Trophoblast cell (in vitro differentiated cells and primary cell): ENCODE measurements around the gene FAM83F.
"Not testable (repeated sequence)": the region's sequence is repeated elsewhere in the genome, so short reads cannot be mapped to it uniquely, and the experiment has no call there.

Experiments
- DNase-seq, 2 donors: peaks; one replicate each; pipeline ENCODE4 v3.0.0-alpha.2; 2016
- H2AFZ ChIP-seq: 2 replicates; pipeline ENCODE4 v1.6.1; 2013; ENCODE audit warnings: low read length, moderate library complexity, mild to moderate bottlenecking; ENCODE audit not compliant: insufficient read depth, poor library complexity
- H2AK5ac ChIP-seq: 2 replicates; pipeline ENCODE4 v1.6.1; 2013; ENCODE audit warnings: mild to moderate bottlenecking, low read length
- H2BK120ac ChIP-seq: 2 replicates; pipeline ENCODE4 v1.6.1; 2013; ENCODE audit warnings: low read length, mild to moderate bottlenecking, moderate library complexity; ENCODE audit not compliant: insufficient read depth, poor library complexity
- H2BK12ac ChIP-seq: 2 replicates; pipeline ENCODE4 v1.6.1; 2013; ENCODE audit warnings: mild to moderate bottlenecking, low read length, moderate library complexity
- H2BK5ac ChIP-seq: 2 replicates; pipeline ENCODE4 v1.6.1; 2013; ENCODE audit warnings: low read length, low read depth, moderate library complexity, mild to moderate bottlenecking; ENCODE audit not compliant: poor library complexity
- H3K14ac ChIP-seq: 2 replicates; pipeline ENCODE4 v1.6.1; 2013; ENCODE audit warnings: mild to moderate bottlenecking, low read length
- H3K18ac ChIP-seq: 2 replicates; pipeline ENCODE4 v1.6.1; 2013; ENCODE audit warnings: mild to moderate bottlenecking, low read length
- H3K23ac ChIP-seq: 2 replicates; pipeline ENCODE4 v1.6.1; 2013; ENCODE audit warnings: low read length
- H3K27ac ChIP-seq: 2 replicates; pipeline ENCODE4 v1.5.1; 2013; ENCODE audit warnings: low read depth, mild to moderate bottlenecking, inconsistent platforms, low read length, moderate library complexity
- H3K27me3 ChIP-seq: 2 replicates; pipeline ENCODE4 v1.6.1; 2013; ENCODE audit warnings: inconsistent platforms, mild to moderate bottlenecking, low read length, moderate library complexity; ENCODE audit not compliant: insufficient read depth
- H3K36me3 ChIP-seq, 2 experiments: 1 replicate in 1 of 2; 2 replicates in 1 of 2; pipeline ENCODE4 v1.6.1; 2013; ENCODE audit warnings: low read length in 2 of 2, mild to moderate bottlenecking in 2 of 2, moderate library complexity in 1 of 2; ENCODE audit not compliant: insufficient read depth in 2 of 2, control insufficient read depth in 1 of 2
- H3K4ac ChIP-seq: 2 replicates; pipeline ENCODE4 v1.6.1; 2013; ENCODE audit warnings: low read depth, mild to moderate bottlenecking, low read length, moderate library complexity
- H3K4me1 ChIP-seq, 2 experiments: 1 replicate in 1 of 2; 2 replicates in 1 of 2; pipeline ENCODE4 v1.6.1; 2013; ENCODE audit warnings: low read length in 2 of 2, mild to moderate bottlenecking in 2 of 2, moderate library complexity in 1 of 2; ENCODE audit not compliant: insufficient read depth in 2 of 2, control insufficient read depth in 1 of 2
- H3K4me2 ChIP-seq: 2 replicates; pipeline ENCODE4 v1.6.1; 2013; ENCODE audit warnings: inconsistent platforms, mild to moderate bottlenecking, low read length, moderate library complexity
- H3K4me3 ChIP-seq: 2 replicates; pipeline ENCODE4 v1.5.1; 2013; ENCODE audit warnings: mild to moderate bottlenecking, low read depth, low read length, inconsistent platforms
- H3K79me1 ChIP-seq: one replicate; pipeline ENCODE4 v1.6.1; 2013; ENCODE audit warnings: low read length
- H3K79me2 ChIP-seq: 2 replicates; pipeline ENCODE4 v1.6.1; 2013; ENCODE audit warnings: low read length, mild to moderate bottlenecking; ENCODE audit not compliant: control insufficient read depth, insufficient read depth, poor library complexity
- H3K9ac ChIP-seq: 2 replicates; pipeline ENCODE4 v1.6.1; 2013; ENCODE audit warnings: mild to moderate bottlenecking, low read length
- H3K9me3 ChIP-seq: 2 replicates; pipeline ENCODE4 v1.6.1; 2013; ENCODE audit warnings: low read depth, mild to moderate bottlenecking, control low read depth, inconsistent platforms, low read length; ENCODE audit not compliant: insufficient read depth
- H4K12ac ChIP-seq: 2 replicates; pipeline ENCODE4 v1.6.1; 2013; ENCODE audit warnings: low read depth, mild to moderate bottlenecking, low read length, moderate library complexity
- H4K8ac ChIP-seq: 2 replicates; pipeline ENCODE4 v1.6.1; 2013; ENCODE audit warnings: low read depth, mild to moderate bottlenecking, low read length, moderate library complexity
- H4K91ac ChIP-seq: one replicate; pipeline ENCODE4 v1.6.1; 2013; ENCODE audit warnings: low read depth, mild to moderate bottlenecking, low read length, moderate library complexity
- WGBS: extraction: QIAGEN DNeasy Blood & Tissue Kit; methylation state at CpG from one replicate; pipeline ENCODE4 v1.1.7; 2013; ENCODE audit warnings: missing lambda C conversion rate; ENCODE audit not compliant: insufficient read length, insufficient coverage; ENCODE audit errors: extremely low coverage; 5-methylcytosine and 5-hydroxymethylcytosine counted together

FAM83F gene

DNA sequence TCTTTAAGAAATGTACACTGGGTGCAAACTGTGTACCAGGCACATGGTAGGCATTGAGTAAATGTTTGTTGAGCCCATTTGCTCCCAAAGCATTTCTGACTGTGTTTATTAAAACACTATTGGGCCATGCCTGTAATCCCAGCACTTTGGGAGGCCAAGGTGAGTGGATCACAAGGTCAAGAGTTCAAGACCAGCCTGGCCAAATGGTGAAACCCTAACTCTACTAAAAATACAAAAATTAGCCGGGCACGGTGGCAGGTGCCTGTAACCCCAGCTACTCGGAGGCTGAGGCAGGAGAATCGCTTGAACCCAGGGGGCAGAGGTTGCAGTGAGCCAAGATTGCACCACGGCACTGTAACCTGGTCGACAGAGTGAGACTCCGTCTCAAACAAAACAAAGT is 1.9 kb upstream of the FAM83F start:
- whole genome bisulfite sequencing = no CpG with 5 or more reads among the region's 7 CpGs
- not testable (repeated sequence) for DNase-seq, H4K91ac ChIP-seq, H3K23ac ChIP-seq, H3K4me3 ChIP-seq, H4K8ac ChIP-seq, H3K14ac ChIP-seq, H3K9me3 ChIP-seq, H2BK12ac ChIP-seq, H3K79me1 ChIP-seq, H3K27me3 ChIP-seq, H3K4me2 ChIP-seq, H3K79me2 ChIP-seq, H4K12ac ChIP-seq, H3K27ac ChIP-seq, H3K4ac ChIP-seq, H3K36me3 ChIP-seq, H3K9ac ChIP-seq, H2BK5ac ChIP-seq, H2AFZ ChIP-seq, H2BK120ac ChIP-seq, H2AK5ac ChIP-seq, H3K18ac ChIP-seq
- H3K4me1 ChIP-seq = peaks cover 16 to 19% of the 10 kb centered on the region in 2 experiments

DNA sequence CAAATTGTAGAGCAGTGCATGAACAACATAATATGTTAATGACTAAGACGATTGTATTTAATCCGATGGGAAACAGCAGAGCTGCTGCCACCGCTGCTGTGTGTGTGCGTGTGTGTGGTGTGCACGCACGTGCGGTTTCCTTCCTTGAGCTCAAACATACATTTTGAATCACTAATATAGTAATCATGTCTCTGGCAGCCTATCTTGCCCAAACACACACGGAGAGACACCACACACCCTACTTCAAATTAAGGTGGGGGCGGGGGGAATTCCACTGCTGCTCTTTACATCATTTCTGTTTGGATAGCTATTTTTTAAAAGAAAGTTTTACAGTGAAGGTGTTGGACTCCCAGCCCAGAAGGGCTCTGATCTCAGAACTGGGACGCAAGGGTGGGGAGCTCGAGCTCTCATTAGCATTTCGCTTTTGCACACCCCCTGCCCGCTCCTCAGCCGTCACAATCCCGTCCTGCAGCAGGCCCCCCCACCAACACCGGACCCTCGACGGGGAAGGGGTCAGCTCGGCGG is 651 bp upstream of the FAM83F start:
- Histone ChIP-seq H3K79me2 (no peaks in the 10 kb centered on the region), H3K18ac (no peak overlapping the region), H3K4me2 (peak overlapping the region; percentile 59), H3K4me1 (peaks cover 25 to 29% of the 10 kb centered on the region in 2 experiments), H3K4me3 (no peak overlapping the region), H3K23ac (no peak overlapping the region), H2AK5ac (no peak overlapping the region), H3K79me1 (peaks cover 5% of the 10 kb centered on the region), H3K27me3 (peaks cover 7% of the 10 kb centered on the region), H4K12ac (no peak overlapping the region), H2BK5ac (no peak overlapping the region), H2BK12ac (no peak overlapping the region), H4K91ac (no peak overlapping the region), H3K9me3 (peaks cover 3% of the 10 kb centered on the region), H2AFZ (no peak overlapping the region), H3K14ac (no peak overlapping the region), H3K4ac (no peak overlapping the region), H4K8ac (no peak overlapping the region), H3K27ac (no peak overlapping the region), H3K9ac (no peak overlapping the region), H3K36me3 (no peaks in the 10 kb centered on the region), H2BK120ac (no peak overlapping the region)
- WGBS = no CpG with 5 or more reads among the region's 20 CpGs
- no peak for DNase-seq

DNA sequence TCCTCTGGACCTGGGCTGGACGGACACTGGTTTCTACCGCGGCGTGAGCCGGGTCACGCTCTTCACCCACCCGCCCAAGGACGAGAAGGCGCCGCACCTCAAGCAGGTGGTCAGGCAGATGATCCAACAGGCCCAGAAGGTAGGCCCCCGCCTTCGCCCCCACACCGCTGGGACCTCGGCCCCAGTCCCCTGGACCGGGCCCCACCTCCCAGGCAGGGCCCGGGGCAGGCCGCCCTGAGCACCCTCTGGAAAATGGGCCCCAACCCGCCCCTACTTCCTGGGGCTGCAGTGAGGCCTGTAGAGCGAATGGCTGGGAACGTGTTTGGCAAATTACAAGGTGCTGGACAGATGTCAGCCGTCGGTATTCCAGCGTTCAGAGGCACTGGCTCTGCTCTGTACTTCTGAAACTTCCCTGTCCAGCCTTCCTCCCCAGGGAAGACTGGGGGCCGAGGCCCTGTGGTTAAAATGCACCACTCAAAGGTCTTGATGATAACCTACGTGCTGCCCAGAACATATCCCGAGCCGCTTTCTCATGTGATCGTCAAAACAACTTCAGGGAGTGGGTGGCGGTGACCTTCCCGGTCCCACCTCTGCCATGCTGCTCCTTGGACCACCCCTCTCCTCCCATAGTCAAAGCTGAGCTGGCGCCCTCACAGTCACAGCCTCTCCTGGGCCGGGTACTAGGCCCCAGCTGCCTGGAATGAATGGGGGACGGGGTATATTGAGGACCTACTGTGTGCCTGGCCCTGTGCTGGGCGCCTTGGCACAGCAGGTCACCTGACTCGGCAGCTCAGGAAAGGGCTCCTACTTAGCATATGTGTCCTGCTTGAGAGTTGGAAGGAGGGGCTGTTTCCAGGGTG is 869 bp downstream of the FAM83F start:
- Histone ChIP-seq H3K23ac (no peak overlapping the region), H3K4ac (no peak overlapping the region), H3K27ac (no peak overlapping the region), H2BK12ac (no peak overlapping the region), H4K12ac (no peak overlapping the region), H4K8ac (peak overlapping the region; percentile 32), H3K79me2 (no peaks in the 10 kb centered on the region), H4K91ac (no peak overlapping the region), H3K27me3 (peaks cover 7% of the 10 kb centered on the region), H2AFZ (peak overlapping the region; percentile 76), H2BK120ac (no peak overlapping the region), H2BK5ac (no peak overlapping the region), H2AK5ac (no peak overlapping the region), H3K4me1 (peaks cover 34 to 36% of the 10 kb centered on the region in 2 experiments), H3K18ac (no peak overlapping the region), H3K4me2 (peak overlapping the region; percentile 59), H3K9ac (no peak overlapping the region), H3K36me3 (no peaks in the 10 kb centered on the region), H3K14ac (no peak overlapping the region), H3K9me3 (peaks cover 3% of the 10 kb centered on the region), H3K79me1 (peaks cover 5% of the 10 kb centered on the region), H3K4me3 (peak overlapping the region; percentile 11)
- no peak for DNase-seq
- no CpG with 5 or more reads among the region's 35 CpGs for WGBS

DNA sequence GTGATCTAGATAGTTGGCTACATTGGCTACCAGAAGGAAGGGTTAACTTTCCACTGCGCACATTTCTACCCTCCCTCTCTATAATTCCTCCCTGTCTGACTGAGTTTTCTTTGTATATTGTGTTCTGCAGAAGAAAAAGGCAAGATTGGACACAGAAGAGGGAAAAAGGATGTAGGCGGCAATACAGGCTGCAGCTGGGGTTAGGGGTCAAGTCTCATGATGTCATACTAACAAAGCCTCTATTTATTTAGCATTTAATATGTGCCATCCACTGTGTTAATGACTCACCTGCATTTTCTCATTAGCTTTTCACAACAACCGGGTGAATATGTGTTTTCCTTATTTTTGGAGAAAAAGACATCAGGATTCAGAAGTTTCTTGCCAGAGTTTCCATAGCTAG is 2.0 kb downstream of the FAM83F start:
- Histone ChIP-seq H2BK5ac (no peak overlapping the region), H2BK12ac (no peak overlapping the region), H3K79me1 (peaks cover 5% of the 10 kb centered on the region), H4K91ac (no peak overlapping the region), H2BK120ac (no peak overlapping the region), H4K8ac (no peak overlapping the region), H3K79me2 (no peaks in the 10 kb centered on the region), H3K27me3 (peaks cover 7% of the 10 kb centered on the region), H3K36me3 (no peaks in the 10 kb centered on the region), H3K4ac (no peak overlapping the region), H3K4me1 (peaks cover 34 to 37% of the 10 kb centered on the region in 2 experiments), H2AFZ (no peak overlapping the region), H3K23ac (no peak overlapping the region), H3K4me2 (no peak overlapping the region), H4K12ac (no peak overlapping the region), H3K18ac (no peak overlapping the region), H3K9ac (no peak overlapping the region), H3K4me3 (no peak overlapping the region), H3K14ac (no peak overlapping the region), H2AK5ac (no peak overlapping the region), H3K27ac (no peak overlapping the region), H3K9me3 (peaks cover 3% of the 10 kb centered on the region)
- DNase-seq = no peak
- no CpG with 5 or more reads among the region's 3 CpGs for WGBS
